ENCODE measurements around the gene ZFAND2B.
A peak's percentile ranks its signal among the peaks of the same experiment; 100 is the strongest.
"Not testable (repeated sequence)": the region's sequence is repeated elsewhere in the genome, so short reads cannot be mapped to it uniquely, and the experiment has no call there.

Gene ZFAND2B

DNA sequence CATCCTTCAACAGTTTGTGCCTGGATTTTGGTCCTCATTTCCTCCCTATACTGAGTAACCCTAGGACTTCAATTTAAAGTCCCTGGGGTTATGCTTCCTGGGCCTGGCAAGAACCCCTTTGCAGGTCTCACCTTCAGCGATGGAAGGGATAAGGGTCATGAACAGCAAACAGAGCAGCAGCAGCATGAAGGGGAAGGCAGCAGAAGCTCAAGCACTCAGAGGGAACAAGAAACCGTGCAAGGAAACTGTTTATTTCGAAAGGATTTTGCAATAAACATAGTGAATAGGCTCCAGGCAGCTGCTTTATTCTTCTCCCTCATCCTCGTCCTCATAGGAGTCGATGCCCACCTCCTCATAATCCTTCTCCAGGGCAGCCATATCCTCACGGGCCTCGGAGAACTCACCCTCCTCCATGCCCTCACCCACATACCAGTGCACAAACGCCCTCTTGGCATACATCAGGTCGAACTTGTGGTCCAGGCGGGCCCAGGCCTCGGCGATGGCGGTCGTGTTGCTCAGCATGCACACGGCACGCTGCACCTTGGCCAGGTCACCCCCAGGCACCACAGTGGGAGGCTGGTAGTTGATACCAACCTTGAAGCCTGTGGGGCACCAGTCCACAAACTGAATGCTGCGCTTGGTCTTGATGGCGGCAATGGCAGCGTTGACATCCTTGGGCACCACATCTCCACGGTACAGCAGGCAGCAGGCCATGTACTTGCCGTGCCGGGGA is 43.6 kb downstream of the ZFAND2B start:
- DNase-seq (ENCODE audit: low spot score), result no peak

DNA sequence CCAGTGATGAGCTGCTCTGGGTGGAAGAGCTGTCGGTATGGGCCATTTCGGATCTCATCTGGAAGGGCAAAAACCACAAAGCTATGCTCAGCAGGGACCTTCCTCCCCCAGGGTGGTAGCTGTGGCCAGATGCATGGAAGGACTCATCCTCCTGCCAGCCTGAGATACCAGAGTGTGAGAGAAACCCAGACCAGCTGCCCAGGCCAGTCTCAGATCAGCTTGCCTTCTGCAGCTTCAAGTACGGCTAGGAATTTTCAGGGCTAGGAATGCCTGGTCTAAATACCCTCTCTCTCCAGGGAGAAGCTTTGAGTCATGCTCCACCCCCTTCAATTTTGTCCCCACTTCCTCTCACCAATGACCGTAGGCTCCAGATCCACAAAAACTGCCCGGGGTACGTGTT is 45.1 kb downstream of the ZFAND2B start:
- no peak for DNase-seq (ENCODE audit: low spot score)

DNA sequence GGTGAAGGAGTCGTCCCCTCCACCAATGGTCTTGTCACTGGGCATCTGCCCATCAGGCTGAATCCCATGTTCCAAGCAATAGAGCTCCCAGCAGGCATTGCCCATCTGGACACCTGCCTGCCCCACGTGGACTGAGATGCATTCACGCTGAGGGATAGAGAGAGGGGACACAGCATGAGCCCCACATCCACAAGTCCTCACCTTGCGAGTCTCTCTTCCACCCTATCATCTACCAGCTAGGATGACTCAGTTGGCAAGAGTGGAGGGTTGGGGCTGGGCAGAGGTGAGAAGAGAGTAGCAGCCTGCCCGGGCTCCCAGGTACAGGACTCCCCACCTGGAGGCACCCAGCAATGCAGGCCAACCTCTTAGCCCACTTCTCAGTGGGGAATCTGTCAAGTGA is 45.5 kb downstream of the ZFAND2B start:
- no peak for DNase-seq (ENCODE audit: low spot score)

DNA sequence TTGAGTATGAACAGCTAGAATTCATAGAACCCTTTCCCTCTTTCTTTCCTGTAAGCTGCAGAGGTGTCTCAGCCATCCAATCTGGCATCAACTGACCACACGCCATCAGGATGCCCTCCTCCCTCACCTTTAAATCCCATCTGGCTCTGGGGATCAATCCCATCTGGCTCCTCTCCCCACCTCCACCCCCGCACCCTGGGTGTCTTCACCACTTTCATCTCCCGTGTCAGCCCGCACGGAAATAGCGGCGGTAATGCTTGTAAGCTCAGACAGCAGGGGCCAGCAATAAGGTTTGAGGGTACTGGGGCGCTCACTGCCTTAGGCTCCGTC is 46.0 kb downstream of the ZFAND2B start:
- DNase-seq (ENCODE audit: low spot score), result no peak

DNA sequence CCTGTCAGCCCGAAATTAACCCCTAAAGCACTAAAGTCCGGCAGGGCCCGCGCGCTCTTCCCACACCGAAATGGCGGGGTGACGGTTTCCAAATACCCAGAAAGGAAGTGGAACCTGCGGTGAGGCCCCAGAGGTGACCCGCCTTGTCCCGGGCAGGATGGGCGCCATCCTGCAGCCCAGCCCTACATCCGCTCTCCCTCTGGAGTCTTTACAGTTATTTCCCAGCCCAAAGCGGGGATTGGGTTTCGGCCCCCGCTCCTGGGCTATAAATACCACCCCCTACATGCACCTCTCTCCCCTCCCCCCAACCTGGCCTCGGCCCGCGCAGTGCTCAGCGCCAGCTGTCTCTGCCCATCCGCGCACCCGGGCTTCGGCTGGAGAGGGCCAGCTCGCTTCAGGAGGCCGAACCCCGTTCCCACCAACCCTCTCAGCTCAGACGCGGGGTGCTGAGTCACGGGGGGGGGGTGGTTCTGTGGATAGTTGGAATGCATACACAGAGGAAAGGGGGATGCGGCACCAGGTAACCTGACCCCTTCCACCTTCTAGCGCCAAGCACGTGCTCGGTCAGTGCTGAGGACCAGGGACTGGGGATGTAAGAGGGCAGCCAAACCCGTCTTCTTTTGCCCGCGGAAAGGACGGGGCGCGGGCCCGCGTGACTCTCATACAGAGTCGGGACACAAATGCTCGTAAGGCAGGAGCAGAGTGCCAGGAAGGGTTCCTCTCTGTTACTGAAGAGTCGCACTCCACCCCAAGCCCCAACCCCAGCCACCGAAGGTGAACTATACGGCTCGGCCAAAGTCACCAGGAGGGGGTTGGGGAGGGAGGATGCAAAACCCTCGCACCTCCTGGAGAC is 46.5 kb downstream of the ZFAND2B start, which contains the start of gene TUBA4B:
Gene TUBA4B, plus strand, starts transcription at position 344 of the 853 bp plus-strand sequence. Its CDS starts 165 bp downstream, at position 509.
- peak; percentile 33 for DNase-seq (ENCODE audit: low spot score)

DNA sequence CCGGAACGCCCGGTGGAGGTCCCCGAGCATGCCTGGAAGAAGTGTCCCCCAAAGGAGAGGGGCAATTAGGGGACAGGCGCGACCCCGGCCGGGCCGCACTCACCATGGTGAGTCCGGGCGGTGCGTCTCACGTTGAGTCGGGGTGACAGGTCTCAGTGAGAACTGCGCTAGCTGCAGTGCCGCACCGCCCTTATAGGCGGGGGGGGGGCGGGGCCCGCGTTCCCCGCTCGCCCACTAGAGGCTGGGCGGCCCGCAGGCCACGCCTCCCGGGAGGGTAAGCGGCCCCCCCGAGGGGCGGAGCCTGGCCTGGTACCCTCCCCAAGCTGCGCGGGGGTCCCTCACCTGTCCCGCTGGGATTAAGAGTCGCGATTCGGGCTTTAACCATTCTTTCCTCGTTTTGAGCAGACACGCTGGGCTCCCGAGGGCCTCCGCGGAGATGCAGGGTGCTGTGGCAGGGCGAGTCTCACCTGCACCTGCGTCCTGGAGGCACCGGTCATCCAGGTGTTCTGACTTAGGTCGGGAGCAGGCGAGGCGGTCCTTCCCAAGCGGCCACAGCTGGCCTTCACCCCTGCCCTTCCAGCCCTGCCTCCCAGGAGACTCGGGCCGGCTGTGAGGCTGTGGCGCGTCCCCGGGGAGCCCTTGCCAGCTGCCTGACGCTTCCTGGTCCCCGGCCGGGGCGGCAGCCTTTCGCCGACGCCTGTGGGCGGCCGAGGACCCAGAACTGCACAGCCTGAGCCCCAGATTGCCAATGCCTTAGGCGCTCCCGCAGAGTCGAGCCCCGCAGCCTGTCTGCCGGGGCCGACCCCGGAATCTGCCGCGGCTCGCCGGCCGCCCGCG is 47.4 kb downstream of the ZFAND2B start, which contains the start of gene TUBA4A:
Gene TUBA4A, minus strand, starts transcription at position 166 of the 837 bp plus-strand sequence. Its CDS starts 60 bp downstream, at position 106.
- DNase-seq (ENCODE audit: low spot score), result peak; percentile 87

DNA sequence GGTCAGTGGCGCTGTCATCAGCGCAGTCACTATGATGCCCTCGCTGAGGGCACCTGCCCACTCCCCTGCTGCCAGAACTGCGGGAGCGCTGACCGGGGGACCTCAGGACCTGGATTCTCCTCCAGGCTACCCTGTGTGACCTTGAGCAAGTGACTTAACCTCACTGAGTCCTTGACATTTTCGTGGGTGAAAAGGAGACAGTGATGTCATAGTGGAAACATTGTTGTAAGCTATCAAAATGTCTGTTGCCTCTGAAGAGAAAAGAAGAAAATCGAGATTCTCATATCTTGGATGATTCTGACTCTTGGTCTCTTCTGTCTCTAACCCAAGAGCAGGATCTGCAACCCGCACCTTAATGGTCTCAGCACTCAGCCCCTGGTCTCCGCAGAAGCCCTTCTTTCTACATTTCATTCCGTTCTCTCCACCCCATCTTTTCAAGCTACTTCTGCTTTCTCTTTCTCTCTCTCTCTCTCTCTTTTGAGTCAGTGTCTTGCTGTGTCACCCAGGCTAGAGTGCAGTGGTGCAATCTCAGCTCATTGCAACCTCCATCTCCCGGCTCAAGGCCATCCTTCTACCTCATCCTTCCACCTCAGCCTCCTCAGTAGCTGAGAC is 48.1 kb downstream of the ZFAND2B start:
- no peak for DNase-seq (ENCODE audit: low spot score)

DNA sequence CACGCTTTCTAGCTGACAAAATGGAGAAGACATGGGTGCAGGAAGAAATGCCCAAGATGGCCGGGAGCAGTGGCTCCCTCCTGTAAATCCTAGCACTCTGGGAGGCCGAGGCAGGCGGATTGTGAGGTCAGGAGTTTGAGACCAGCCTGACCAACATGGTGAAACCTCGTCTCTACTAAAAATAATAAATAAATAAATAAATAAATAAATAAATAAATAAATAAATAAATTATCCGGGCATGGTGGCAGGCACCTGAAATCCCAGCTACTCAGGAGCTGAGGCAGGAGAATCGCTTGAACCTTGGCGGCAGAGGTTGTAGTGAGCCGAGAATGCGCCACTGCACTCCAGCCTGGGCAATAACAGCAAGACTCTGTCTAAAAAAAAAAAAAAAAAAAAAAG is 52.4 kb downstream of the ZFAND2B start:
- DNase-seq (ENCODE audit: low spot score), result not testable (repeated sequence)
